Heart right ventricle (tissue), 16 donors: Measurements from ENCODE around the gene PLEKHA7. TPM values are rescaled to one million over a fixed set of nuclear protein-coding genes. Genes with fewer than 3 reads are reported as not detected.

Source experiments
- ATAC-seq, 8 donors: fragments of 200-7000 bp; cut with Tn5 transposase; one replicate each; pipeline ENCODE4 v1.9.1; 2020; ENCODE audit warnings: mild to moderate bottlenecking in 8 of 8, moderate library complexity in 8 of 8, moderate number of reproducible peaks in 1 of 8
- DNase-seq, 2 donors: peaks; one replicate each; pipeline ENCODE4 v3.0.0-alpha.2; 2020
- H3K27ac ChIP-seq, 10 donors: fragments of 200-600 bp; sonication (generic) in 2 of 10; one replicate each; pipeline versions ENCODE4 v1.5.0 to v1.8.0; 2020 to 2022; ENCODE audit warnings: mild to moderate bottlenecking in 3 of 10
- H3K27me3 ChIP-seq, 7 donors: fragments of 200-600 bp; one replicate each; pipeline ENCODE4 v1.8.0; 2021 to 2022; ENCODE audit warnings: mild to moderate bottlenecking in 2 of 7
- H3K36me3 ChIP-seq, 9 donors: fragments of 200-600 bp; sonication (generic) in 1 of 9; one replicate each; pipeline versions ENCODE4 v1.5.0 to v1.8.0; 2020 to 2022; ENCODE audit warnings: mild to moderate bottlenecking in 2 of 9
- H3K4me1 ChIP-seq, 9 donors: fragments of 200-600 bp; sonication (generic) in 1 of 9; one replicate each; pipeline versions ENCODE4 v1.5.0 to v1.8.0; 2020 to 2022; ENCODE audit warnings: mild to moderate bottlenecking in 4 of 9
- H3K4me3 ChIP-seq, 10 donors: fragments of 200-600 bp; sonication (generic) in 2 of 10; one replicate each; pipeline versions ENCODE4 v1.5.0 to v1.8.0; 2020 to 2022; ENCODE audit warnings: mild to moderate bottlenecking in 7 of 10, moderate library complexity in 2 of 10
- H3K9me3 ChIP-seq, 11 donors: fragments of 200-600 bp in 10 of 11; sonication (generic) in 2 of 11; one replicate each; pipeline versions ENCODE4 v1.5.0 to v1.8.0; 2013 to 2022; ENCODE audit warnings: mild to moderate bottlenecking in 2 of 11, control low read depth in 1 of 11, moderate library complexity in 1 of 11
- CTCF ChIP-seq, 9 donors: fragments of 200-600 bp; sonication (generic) in 2 of 9; IDR thresholded peaks; one replicate each; pipeline versions ENCODE4 v1.5.0 to v1.8.0; 2021 to 2022; ENCODE audit warnings: antibody characterized with exemption in 9 of 9, mild to moderate bottlenecking in 5 of 9, moderate library complexity in 1 of 9
- WGBS, 2 donors: extraction: QIAGEN DNeasy Blood & Tissue Kit; methylation state at CpG; one replicate each; pipeline ENCODE4 v1.1.7; 2013; ENCODE audit warnings: inconsistent platforms in 1 of 2; 5-methylcytosine and 5-hydroxymethylcytosine counted together
- intact Hi-C, 10 donors: fragments of 100-400 bp; cut with DNase I; formaldehyde crosslinking; loops; one replicate each; pipeline versions ENCODE4 v1.11.1 to v1.14.2; 2022
- polyA plus RNA-seq, 2 donors: library from polyadenylated mRNA; stranded (reverse); fragments of 200-250 nt; gene quantifications; one replicate each; pipeline ENCODE4 v1.2.3, GENCODE V29; 2013
- total RNA-seq, 10 donors: library from RNA; stranded (reverse); fragmentation: NEBNext Ultra II Directional in 3 of 10; extraction: Animal tissue kit (Norgen Biotek cat#: 25700) in 3 of 10; gene quantifications; one replicate each; pipeline versions ENCODE4 v1.2.1 to v1.2.4, GENCODE V29; 2021 to 2023
- donor health status: Arrhythmogenic right ventricular cardiomyopathy.
- donor health status: ischemic (EF 13 %, LVEDD 7.1; RV severe dilation, severe dysfunction).
- donor health status: healthy with polysubstance abuse.
- donor health status: DM: no; HTN: yes; CAD: no.
- donor health status: DM: no; HTN: no; CAD: no.
- donor health status: ischemic (EF 25% LVEDD 6.9; RV normal size, moderate dysfunction).
- donor health status: ischemic (EF 25% LVEDD 5.7; RV mildly dilated, moderate dysfunction).
- donor health status: healthy.
- donor health status: DM: yes; HTN: yes; CAD: no.
- donor health status: Ischemic cardiomyopathy.
- donor health status: ischemic (EF 35%, LVEDD 5.7; RV mildly dilated, moderate dysfunction).
- donor health status: nonischemic (EF 11% LVEDD 7.7; RV severe dilation, severe dysfunction).
- donor health status: DM: yes; HTN: yes; CAD: no.
- donor health status: PGD.
- donor health status: ischemic (EF 29% LVEDD 5.4; RV normal size, mild dysfunction).
- donor health status: nonischemic (EF 23%, LVEDD 6.1; RV moderate dilation, normal function).

The PLEKHA7 gene
- total and polyA plus RNA-seq, 12 donors, result 15.3 to 46.9 (median 24.0) TPM

- no peak for DNase-seq
- TF ChIP-seq CTCF (IDR thresholded peaks at IDR 0.05), result no peak
- Histone ChIP-seq H3K4me3 (no peak overlapping the region), H3K27ac (no peak overlapping the region), H3K4me1 (peaks cover 0 to 17% (median 3%) of the 10 kb centered on the region in 9 donors), H3K36me3 (peaks cover 0 to 12% (median 0%) of the 10 kb centered on the region in 9 donors), H3K27me3 (no peaks in the 10 kb centered on the region), H3K9me3 (no peaks in the 10 kb centered on the region)
- intact Hi-C loops, result no loop called here
- WGBS, 2 donors, result 78 to 83% methylated on average over 16 of the region's 16 CpGs
- no peak for ATAC-seq
Observed at GRCh38 chr11:16775614-16776283, 238.5 kb downstream of the PLEKHA7 start.

DNA sequence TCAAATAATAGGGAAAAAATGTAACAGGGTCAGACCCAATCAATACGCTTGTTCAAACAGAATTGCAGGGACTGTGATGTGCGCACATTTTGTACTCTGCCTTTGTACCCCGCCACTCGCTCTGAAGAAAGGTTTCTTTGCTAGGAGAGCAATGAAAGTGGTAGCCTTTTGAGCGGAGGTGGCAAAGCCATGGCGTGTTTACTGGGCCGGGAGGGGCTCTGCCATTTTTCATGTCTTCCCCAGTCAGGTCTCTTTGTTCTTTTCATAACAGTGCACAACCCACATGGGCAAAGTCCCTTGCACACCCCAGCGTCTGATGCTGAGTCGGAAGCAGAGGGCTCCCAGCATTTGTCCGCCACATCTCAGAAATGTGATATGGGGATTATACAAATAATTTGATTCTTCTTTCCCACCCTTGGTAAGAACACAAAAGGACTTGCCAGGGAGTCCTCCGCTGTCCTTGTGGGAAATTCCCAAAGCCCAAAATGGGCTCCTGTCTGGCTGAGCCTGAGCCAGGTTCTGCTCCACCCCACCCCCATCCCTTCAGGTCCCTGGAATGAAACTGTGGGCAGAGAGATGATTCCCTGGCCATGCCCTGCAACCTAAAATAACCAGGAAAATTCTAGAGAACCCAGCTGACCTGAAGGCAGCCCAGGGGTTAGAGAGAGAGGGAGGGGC, 239.1 kb downstream of the PLEKHA7 start:
- TF ChIP-seq CTCF (IDR thresholded peaks at IDR 0.05), result no peak
- H3K4me3 ChIP-seq, result no peak overlapping the region
- no peaks in the 10 kb centered on the region for H3K9me3 ChIP-seq
- peaks cover 0 to 11% (median 0%) of the 10 kb centered on the region in 9 donors for H3K4me1 ChIP-seq
- peaks cover 0 to 12% (median 0%) of the 10 kb centered on the region in 9 donors for H3K36me3 ChIP-seq
- H3K27ac ChIP-seq, result no peak overlapping the region
- H3K27me3 ChIP-seq, result no peaks in the 10 kb centered on the region
- ATAC-seq (peak in 1 of 8 donors; percentile 45), DNase-seq (no peak)
- intact Hi-C loops, result no loop called here
- 90 to 93% methylated on average over 11 of the region's 11 CpGs for WGBS, 2 donors

- no peaks in the 10 kb centered on the region for H3K9me3 ChIP-seq
- H3K27me3 ChIP-seq, result no peaks in the 10 kb centered on the region
- no peak overlapping the region for H3K27ac ChIP-seq
- peaks cover 0 to 12% (median 0%) of the 10 kb centered on the region in 9 donors for H3K36me3 ChIP-seq
- WGBS, 2 donors, result 53 to 59% methylated on average over 9 of the region's 9 CpGs
- TF ChIP-seq CTCF (IDR thresholded peaks at IDR 0.05), result no peak
- H3K4me1 ChIP-seq, result peaks cover 0 to 8% (median 0%) of the 10 kb centered on the region in 9 donors
- intact Hi-C loops, result no loop called here
- H3K4me3 ChIP-seq, result no peak overlapping the region
- DNase-seq, result no peak
- no peak for ATAC-seq
Observed at GRCh38 chr11:16773981-16774935, 240.0 kb downstream of the PLEKHA7 start.

- DNase-seq (no peak), ATAC-seq (no peak)
- intact Hi-C loops, result no loop called here
- H3K27me3 ChIP-seq, result no peaks in the 10 kb centered on the region
- H3K36me3 ChIP-seq, result no peaks in the 10 kb centered on the region
- peaks cover 0 to 8% (median 0%) of the 10 kb centered on the region in 9 donors for H3K4me1 ChIP-seq
- H3K27ac ChIP-seq, result no peak overlapping the region
- no peaks in the 10 kb centered on the region for H3K9me3 ChIP-seq
- no peak for TF ChIP-seq CTCF (IDR thresholded peaks at IDR 0.05)
- no peak overlapping the region for H3K4me3 ChIP-seq
- 95 to 99% methylated on average over 2 of the region's 2 CpGs for WGBS, 2 donors
Observed at GRCh38 chr11:16772141-16772512, 242.1 kb downstream of the PLEKHA7 start.
